ENCODE data around the gene CTTNBP2.

- TF ChIP-seq TCF3 (IDR thresholded peaks at IDR 0.05; ENCODE audit: borderline replicate concordance, insufficient read depth, low read depth, low read length): no peak
- no peak for TF ChIP-seq BHLHE40 (IDR thresholded peaks at IDR 0.05; ENCODE audit: borderline replicate concordance in 1 of 2, low read depth in 2 of 2, low read length in 1 of 2)
- TF ChIP-seq CTCF (IDR thresholded peaks at IDR 0.05 in 2 of 3, conservative IDR thresholded peaks at IDR 0.05 in 1 of 3; ENCODE audit: control insufficient read depth in 2 of 3, extremely low read depth in 1 of 3, insufficient read depth in 1 of 3, low read depth in 3 of 3, low read length in 3 of 3): no peak
- TF ChIP-seq POLR2A (IDR thresholded peaks at IDR 0.05; ENCODE audit: low read depth, low read length): no peak
- no peak for TF ChIP-seq ATF2 (IDR thresholded peaks at IDR 0.05; ENCODE audit: low read length)
- TF ChIP-seq CHD4 (IDR thresholded peaks at IDR 0.05): no peak
- no peak for TF ChIP-seq YY1 (IDR thresholded peaks at IDR 0.05; ENCODE audit: low read depth, low read length)
- TF ChIP-seq NR2F1 (conservative IDR thresholded peaks at IDR 0.05): no peak
- no peak for TF ChIP-seq EZH2 (IDR thresholded peaks at IDR 0.05; ENCODE audit: borderline replicate concordance, control insufficient read depth, low read depth, low read length)
- TF ChIP-seq ZZZ3 (IDR thresholded peaks at IDR 0.05; ENCODE audit: control insufficient read depth, insufficient read length, low read depth): no peak
- TF ChIP-seq ESRRA (IDR thresholded peaks at IDR 0.05; ENCODE audit: low read length): no peak
Measured at GRCh38 chr7:117793976-117794375, 79.3 kb downstream of the CTTNBP2 start.
